Kidney capillary endothelial cell (primary cell): ENCODE data around the gene SYCP2.

Experiments
- DNase-seq: peaks from one replicate; pipeline ENCODE4 v3.0.0-alpha.2; 2018; ENCODE audit warnings: low spot score

Gene SYCP2

GRCh38 chr20:59823030-59823423 is 110.4 kb downstream of the SYCP2 start:
- no peak for DNase-seq

GRCh38 chr20:59822291-59823029 is 111.0 kb downstream of the SYCP2 start:
- no peak for DNase-seq

GRCh38 chr20:59821788-59822187 is 111.6 kb downstream of the SYCP2 start:
- no peak for DNase-seq

- DNase-seq: no peak
Observed at GRCh38 chr20:59821201-59821600, 112.2 kb downstream of the SYCP2 start.

GRCh38 chr20:59820204-59821041 is 113.0 kb downstream of the SYCP2 start:
- no peak for DNase-seq

GRCh38 chr20:59819496-59820203 is 113.8 kb downstream of the SYCP2 start:
- DNase-seq: no peak

- DNase-seq: no peak
Observed at GRCh38 chr20:59818911-59819310, 114.5 kb downstream of the SYCP2 start.

- DNase-seq: no peak
Observed at GRCh38 chr20:59817846-59818615, 115.4 kb downstream of the SYCP2 start.

- no peak for DNase-seq
Observed at GRCh38 chr20:59817406-59817805, 116.0 kb downstream of the SYCP2 start.

- DNase-seq: no peak
Observed at GRCh38 chr20:59816146-59816738, 117.2 kb downstream of the SYCP2 start.

GRCh38 chr20:59814840-59815340 is 118.5 kb downstream of the SYCP2 start:
- DNase-seq: no peak

- no peak for DNase-seq
Observed at GRCh38 chr20:59813948-59814839, 119.2 kb downstream of the SYCP2 start.
